ENCODE data around the gene ATP2A1. TPM values are rescaled to one million over a fixed set of nuclear protein-coding genes. Genes with fewer than 3 reads are reported as not detected.

ATP2A1 gene
- total RNA-seq, 4 donors from 2014 or later: 0.19 to 0.26 TPM; not detected in 2

GRCh38 chr16:28874406-28874805, 3.9 kb upstream of the ATP2A1 start:
- DNase-seq: no peak
- Histone ChIP-seq H3K4me3 (no peak overlapping the region), H3K27me3 (no peaks in the 10 kb centered on the region), H3K27ac (no peak overlapping the region), H3K9me3 (no peaks in the 10 kb centered on the region), H3K36me3 (peaks cover 19 to 55% (median 26%) of the 10 kb centered on the region in 3 donors), H3K4me1 (peaks cover 4 to 9% (median 6%) of the 10 kb centered on the region in 3 donors)
- TF ChIP-seq POLR2A (IDR thresholded peaks at IDR 0.05): no peak
- TF ChIP-seq CTCF (IDR thresholded peaks at IDR 0.05): no peak
- WGBS, 2 donors: no CpG with 5 or more reads among the region's 6 CpGs
- intact Hi-C loops (cut with DNase I): loop anchor here (2.0 kb wide), 1 partner anchor 32 kb away; no protein-coding TSS in a partner anchor

GRCh38 chr16:28875134-28876018, 2.9 kb upstream of the ATP2A1 start:
- Histone ChIP-seq H3K9me3 (no peaks in the 10 kb centered on the region), H3K4me1 (peaks cover 10 to 19% (median 13%) of the 10 kb centered on the region in 3 donors), H3K36me3 (peaks cover 11 to 45% (median 16%) of the 10 kb centered on the region in 3 donors), H3K27me3 (peaks cover 0 to 5% (median 0%) of the 10 kb centered on the region in 4 donors), H3K4me3 (no peak overlapping the region), H3K27ac (no peak overlapping the region)
- TF ChIP-seq CTCF (IDR thresholded peaks at IDR 0.05) (no peak), POLR2A (IDR thresholded peaks at IDR 0.05) (no peak)
- 62 to 69% methylated on average over 9 to 13 of the region's 13 CpGs for WGBS, 2 donors
- DNase-seq: no peak
- intact Hi-C loops (cut with DNase I): loop anchor here (2.0 kb wide), 1 partner anchor 33 kb away; no protein-coding TSS in a partner anchor

- Histone ChIP-seq H3K4me3 (no peak overlapping the region), H3K27ac (no peak overlapping the region), H3K36me3 (peaks cover 4 to 37% (median 12%) of the 10 kb centered on the region in 3 donors), H3K27me3 (peaks cover 0 to 13% (median 0%) of the 10 kb centered on the region in 4 donors), H3K9me3 (no peaks in the 10 kb centered on the region), H3K4me1 (peaks cover 12 to 22% (median 16%) of the 10 kb centered on the region in 3 donors)
- TF ChIP-seq POLR2A (IDR thresholded peaks at IDR 0.05): no peak
- no peak for TF ChIP-seq CTCF (IDR thresholded peaks at IDR 0.05)
- WGBS, 2 donors: 40 to 66% methylated on average over 1 to 5 of the region's 17 CpGs
- DNase-seq: no peak
- intact Hi-C loops (cut with DNase I): no loop called here
Measured at GRCh38 chr16:28876019-28876659, 2.1 kb upstream of the ATP2A1 start.

- WGBS, 2 donors: 48 to 56% methylated on average over 4 to 6 of the region's 12 CpGs
- no peak for DNase-seq
- intact Hi-C loops (cut with DNase I): no loop called here
Measured at GRCh38 chr16:28876973-28877654, 1.2 kb upstream of the ATP2A1 start.

More at GRCh38 chr16:28876973-28877654, 1.2 kb upstream of the ATP2A1 start:
- H3K4me1 ChIP-seq: peaks cover 12 to 22% (median 16%) of the 10 kb centered on the region in 3 donors
- H3K36me3 ChIP-seq: peaks cover 4 to 27% (median 10%) of the 10 kb centered on the region in 3 donors
- peaks cover 0 to 20% (median 0%) of the 10 kb centered on the region in 4 donors for H3K27me3 ChIP-seq
- TF ChIP-seq CTCF (IDR thresholded peaks at IDR 0.05): no peak
- no peak for TF ChIP-seq POLR2A (IDR thresholded peaks at IDR 0.05)
- no peak overlapping the region for H3K4me3 ChIP-seq
- H3K27ac ChIP-seq: no peak overlapping the region
- no peaks in the 10 kb centered on the region for H3K9me3 ChIP-seq

All from esophagus squamous epithelium (tissue), 5 donors.